A673 (cell line): Measurements from ENCODE around the gene CELSR1. TPM values are rescaled to one million over a fixed set of nuclear protein-coding genes. Genes with fewer than 3 reads are reported as not detected.

Experiments
- BruUV-seq: library from RNA; stranded (reverse); fragments of 400-500 nt; replicated peaks from 2 replicates; lab custom pipeline; 2021; lab: Mats Ljungman, UMichigan
- CTCF ChIA-PET: fragments of 300-600 bp; sonication (Branson Sonifier 250); formaldehyde crosslinking; loops from one replicate; lab custom pipeline; 2022; ENCODE audit warnings: antibody characterized with exemption; lab: Charles Lee
- POLR2A ChIA-PET: fragments of 300-600 bp; sonication (Branson Sonifier 250); formaldehyde crosslinking; loops from one replicate; lab custom pipeline; 2022; ENCODE audit warnings: antibody characterized with exemption; ENCODE audit not compliant: low non-redundant PET; lab: Charles Lee
- DNase-seq: peaks from one replicate; pipeline ENCODE4 v3.0.0-alpha.2; 2015; ENCODE audit warnings: low spot score
- H3K27ac ChIP-seq: fragments of 200-600 bp; sonication (generic); 2 replicates; pipeline ENCODE4 v1.5.1; 2016; ENCODE audit warnings: mixed run types, low read depth, mild to moderate bottlenecking, mixed read lengths, antibody characterized with exemption, low read length; ENCODE audit not compliant: poor library complexity, severe bottlenecking
- H3K27me3 ChIP-seq: fragments of 200-600 bp; sonication (generic); replicated peaks from 2 replicates; pipeline ENCODE4 v1.6.1; 2017; ENCODE audit warnings: mixed run types, low read depth, mild to moderate bottlenecking, mixed read lengths, antibody characterized with exemption, low read length; ENCODE audit not compliant: insufficient read depth, poor library complexity
- H3K36me3 ChIP-seq: fragments of 200-600 bp; sonication (generic); 2 replicates; pipeline ENCODE4 v1.6.1; 2016; ENCODE audit warnings: mixed run types, mild to moderate bottlenecking, mixed read lengths, antibody characterized with exemption, low read length; ENCODE audit not compliant: insufficient read depth, poor library complexity, severe bottlenecking
- H3K4me1 ChIP-seq: fragments of 200-600 bp; sonication (generic); 2 replicates; pipeline ENCODE4 v1.6.1; 2017; ENCODE audit warnings: mixed run types, mild to moderate bottlenecking, mixed read lengths, antibody characterized with exemption, low read length; ENCODE audit not compliant: insufficient read depth, poor library complexity, severe bottlenecking
- H3K4me3 ChIP-seq: fragments of 200-600 bp; sonication (generic); 2 replicates; pipeline ENCODE4 v1.5.1; 2016; ENCODE audit warnings: low read depth, mixed run types, mild to moderate bottlenecking, mixed read lengths, low read length; ENCODE audit not compliant: poor library complexity, severe bottlenecking
- H3K9me3 ChIP-seq: fragments of 200-600 bp; sonication (generic); 2 replicates; pipeline ENCODE4 v1.6.1; 2016; ENCODE audit warnings: mixed run types, low read depth, mild to moderate bottlenecking, mixed read lengths, antibody characterized with exemption, low read length; ENCODE audit not compliant: poor library complexity, severe bottlenecking
- EZH2 ChIP-seq: fragments of 200-600 bp; sonication (generic); IDR thresholded peaks from 2 replicates; pipeline ENCODE4 v1.6.1; 2017; ENCODE audit warnings: borderline replicate concordance, low read depth, mild to moderate bottlenecking, mixed read lengths, antibody characterized with exemption, low read length; ENCODE audit not compliant: poor library complexity, severe bottlenecking
- intact Hi-C: fragments of 100-400 bp; cut with micrococcal nuclease; formaldehyde crosslinking; loops from one replicate; pipeline ENCODE4 v1.10.0; 2022; ENCODE audit not compliant: unreplicated experiment
- total RNA-seq: library from RNA; stranded (reverse); gene quantifications from 2 replicates; pipeline ENCODE4 v1.2.3, GENCODE V29; 2021
- TF ChIP-seq, protein P1 (sequence below): fragments of 300-800, 200-600 bp; sonication (generic); conservative IDR thresholded peaks from 2 replicates; pipeline ENCODE4 v1.5.1; 2017; ENCODE audit warnings: low read depth, mild to moderate bottlenecking, antibody characterized with exemption, low read length, moderate library complexity, mixed read lengths

The CELSR1 gene
- total RNA-seq, 1 experiment from 2014 or later, result 2.3 TPM

GRCh38 chr22:46402505-46402904, 134.9 kb downstream of the CELSR1 start:
- no TSS peak for BruUV-seq
- CTCF ChIA-PET, result no interaction called here

GRCh38 chr22:46401370-46401769, 136.1 kb downstream of the CELSR1 start:
- Histone ChIP-seq H3K36me3 (no peaks in the 10 kb centered on the region), H3K27me3 (no peaks in the 10 kb centered on the region), H3K4me3 (no peak overlapping the region), H3K9me3 (no peaks in the 10 kb centered on the region), H3K4me1 (no peaks in the 10 kb centered on the region), H3K27ac (no peak overlapping the region)
- DNase-seq, result no peak
- no TSS peak for BruUV-seq
- intact Hi-C loops, result no loop called here
- TF ChIP-seq, protein P1, sequence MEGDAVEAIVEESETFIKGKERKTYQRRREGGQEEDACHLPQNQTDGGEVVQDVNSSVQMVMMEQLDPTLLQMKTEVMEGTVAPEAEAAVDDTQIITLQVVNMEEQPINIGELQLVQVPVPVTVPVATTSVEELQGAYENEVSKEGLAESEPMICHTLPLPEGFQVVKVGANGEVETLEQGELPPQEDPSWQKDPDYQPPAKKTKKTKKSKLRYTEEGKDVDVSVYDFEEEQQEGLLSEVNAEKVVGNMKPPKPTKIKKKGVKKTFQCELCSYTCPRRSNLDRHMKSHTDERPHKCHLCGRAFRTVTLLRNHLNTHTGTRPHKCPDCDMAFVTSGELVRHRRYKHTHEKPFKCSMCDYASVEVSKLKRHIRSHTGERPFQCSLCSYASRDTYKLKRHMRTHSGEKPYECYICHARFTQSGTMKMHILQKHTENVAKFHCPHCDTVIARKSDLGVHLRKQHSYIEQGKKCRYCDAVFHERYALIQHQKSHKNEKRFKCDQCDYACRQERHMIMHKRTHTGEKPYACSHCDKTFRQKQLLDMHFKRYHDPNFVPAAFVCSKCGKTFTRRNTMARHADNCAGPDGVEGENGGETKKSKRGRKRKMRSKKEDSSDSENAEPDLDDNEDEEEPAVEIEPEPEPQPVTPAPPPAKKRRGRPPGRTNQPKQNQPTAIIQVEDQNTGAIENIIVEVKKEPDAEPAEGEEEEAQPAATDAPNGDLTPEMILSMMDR, result no peak
- no peak for TF ChIP-seq EZH2
- POLR2A ChIA-PET, result no interaction called here
- CTCF ChIA-PET, result no interaction called here

More at GRCh38 chr22:46402505-46402904, 134.9 kb downstream of the CELSR1 start:
- H3K27me3 ChIP-seq, result no peaks in the 10 kb centered on the region
- no peaks in the 10 kb centered on the region for H3K9me3 ChIP-seq
- intact Hi-C loops, result no loop called here
- H3K4me3 ChIP-seq, result no peak overlapping the region
- POLR2A ChIA-PET, result interaction anchor here (0.8 kb wide), 1 partner anchor 35 kb away, joined by 3 read pairs; no protein-coding TSS in a partner anchor
- H3K4me1 ChIP-seq, result no peaks in the 10 kb centered on the region
- no peaks in the 10 kb centered on the region for H3K36me3 ChIP-seq
- no peak overlapping the region for H3K27ac ChIP-seq
- TF ChIP-seq, protein P1, result no peak
- TF ChIP-seq EZH2, result no peak
- no peak for DNase-seq

GRCh38 chr22:46399251-46400024, 138.0 kb downstream of the CELSR1 start:
- Histone ChIP-seq H3K27ac (no peak overlapping the region), H3K4me3 (no peak overlapping the region), H3K9me3 (no peaks in the 10 kb centered on the region), H3K4me1 (no peaks in the 10 kb centered on the region), H3K27me3 (no peaks in the 10 kb centered on the region), H3K36me3 (no peaks in the 10 kb centered on the region)
- no TSS peak for BruUV-seq
- CTCF ChIA-PET, result no interaction called here
- POLR2A ChIA-PET, result no interaction called here
- intact Hi-C loops, result no loop called here
- TF ChIP-seq, protein P1, result no peak
- TF ChIP-seq EZH2, result no peak
- no peak for DNase-seq
